HCT116 (cell line): ENCODE results near the gene ACSL3. TPM values are rescaled to one million over a fixed set of nuclear protein-coding genes. Genes with fewer than 3 reads are reported as not detected.

Source experiments
- ATAC-seq: fragments of 200-7000 bp; cut with Tn5 transposase; 2 replicates; pipeline ENCODE4 v1.9.1; 2020; ENCODE audit warnings: mild to moderate bottlenecking, moderate library complexity
- BruUV-seq: library from RNA; stranded (reverse); fragments of 400-500 nt; replicated peaks from 2 replicates; lab custom pipeline; 2021; lab: Mats Ljungman, UMichigan
- CTCF ChIA-PET: fragments of 300-600 bp; sonication (Branson Sonifier 250); formaldehyde crosslinking; loops from one replicate; lab custom pipeline; 2021; ENCODE audit warnings: antibody characterized with exemption; lab: Charles Lee
- POLR2A ChIA-PET: fragments of 300-600, 350-600 bp; sonication (Branson Sonifier 250); formaldehyde crosslinking; loops from one replicate; lab custom pipeline; 2021; ENCODE audit warnings: antibody characterized with exemption; lab: Charles Lee
- RAD21 ChIA-PET, 2 experiments: fragments of 300-600 bp; sonication (Branson Sonifier 250); formaldehyde crosslinking; loops; one replicate each; lab custom pipeline; 2023; ENCODE audit warnings: low total read pairs in 2 of 2; ENCODE audit not compliant: uncharacterized antibody in 2 of 2, unreplicated experiment in 2 of 2, low non-redundant PET in 1 of 2; lab: Charles Lee
- DNase-seq: peaks from one replicate; pipeline ENCODE4 v3.0.0-alpha.2; 2010; ENCODE audit warnings: low read depth, low spot score
- H2AFZ ChIP-seq: fragments of 200-600 bp; shearing (Covaris generic), sonication (generic); 2 replicates; pipeline ENCODE4 v1.6.1; 2017; ENCODE audit warnings: low read depth, mixed run types, mixed read lengths, antibody characterized with exemption, low read length; ENCODE audit not compliant: poor library complexity, severe bottlenecking
- H3K27ac ChIP-seq: 2 replicates; pipeline ENCODE4 v1.5.1; 2012; ENCODE audit warnings: low read depth, low read length
- H3K27me3 ChIP-seq: fragments of 200-600 bp; sonication (generic); 2 replicates; pipeline ENCODE4 v1.6.1; 2016; ENCODE audit warnings: mixed run types, low read length, mixed read lengths; ENCODE audit not compliant: insufficient read depth
- H3K36me3 ChIP-seq, 2 experiments: fragments of 200-500 bp in 1 of 2; fragments of 200-600 bp in 1 of 2; sonication (Bioruptor generic) in 1 of 2; sonication (generic) in 1 of 2; 2 replicates each; pipeline versions ENCODE4 v1.5.1 to v1.6.1; 2014 to 2016; ENCODE audit warnings: low read length in 2 of 2, inconsistent platforms in 1 of 2, mixed read lengths in 1 of 2, mixed run types in 1 of 2; ENCODE audit not compliant: insufficient read depth in 2 of 2, control insufficient read depth in 1 of 2
- H3K4me1 ChIP-seq, 2 experiments: fragments of 200-600 bp in 1 of 2; sonication (generic) in 1 of 2; 2 replicates each; pipeline versions ENCODE4 v1.5.1 to v1.6.1; 2012 to 2017; ENCODE audit warnings: low read length in 2 of 2, inconsistent platforms in 1 of 2, mild to moderate bottlenecking in 1 of 2, mixed read lengths in 1 of 2, mixed run types in 1 of 2, moderate library complexity in 1 of 2; ENCODE audit not compliant: insufficient read depth in 2 of 2, control insufficient read depth in 1 of 2
- H3K4me2 ChIP-seq: fragments of 200-600 bp; sonication (generic); 2 replicates; pipeline ENCODE4 v1.6.1; 2017; ENCODE audit warnings: mixed run types, low read length, mixed read lengths
- H3K4me3 ChIP-seq, 2 experiments: fragments of 200-600 bp in 1 of 2; sonication (generic) in 1 of 2; replicated peaks in 1 of 2; 2 replicates each; pipeline ENCODE4 v1.5.1; 2011 to 2016; ENCODE audit warnings: low read length in 2 of 2, control low read depth in 1 of 2, low read depth in 1 of 2, mild to moderate bottlenecking in 1 of 2, mixed read lengths in 1 of 2, mixed run types in 1 of 2
- H3K79me2 ChIP-seq: fragments of 200-600 bp; sonication (generic); 2 replicates; pipeline ENCODE4 v1.6.1; 2017; ENCODE audit warnings: mild to moderate bottlenecking, mixed run types, low read length, moderate library complexity, mixed read lengths; ENCODE audit not compliant: insufficient read depth
- H3K9ac ChIP-seq: fragments of 200-600 bp; sonication (generic); 2 replicates; pipeline ENCODE4 v1.6.1; 2016; ENCODE audit warnings: low read length, mixed read lengths
- H3K9me2 ChIP-seq: fragments of 200-600 bp; sonication (generic), shearing (Covaris generic); 2 replicates; pipeline ENCODE4 v1.6.1; 2017; ENCODE audit warnings: mixed run types, mild to moderate bottlenecking, moderate library complexity; ENCODE audit not compliant: insufficient read depth
- H3K9me3 ChIP-seq, 2 experiments: fragments of 200-500 bp in 1 of 2; fragments of 200-600 bp in 1 of 2; sonication (Bioruptor generic) in 1 of 2; sonication (generic) in 1 of 2; 2 replicates each; pipeline ENCODE4 v1.6.1; 2014 to 2017; ENCODE audit warnings: low read length in 2 of 2, mixed read lengths in 2 of 2, inconsistent platforms in 1 of 2, low read depth in 1 of 2, mild to moderate bottlenecking in 1 of 2, mixed run types in 1 of 2, moderate library complexity in 1 of 2; ENCODE audit not compliant: control insufficient read depth in 1 of 2, insufficient read depth in 1 of 2
- H4K20me1 ChIP-seq: fragments of 200-600 bp; sonication (generic), shearing (Covaris generic); 2 replicates; pipeline ENCODE4 v1.6.1; 2017; ENCODE audit warnings: mixed run types, mild to moderate bottlenecking, moderate library complexity; ENCODE audit not compliant: insufficient read depth
- ATF3 ChIP-seq: IDR thresholded peaks from 2 replicates; pipeline ENCODE4 v1.6.1; 2012
- CEBPB ChIP-seq: IDR thresholded peaks from 2 replicates; pipeline ENCODE4 v1.6.1; 2012; ENCODE audit warnings: low read depth
- EGR1 ChIP-seq: IDR thresholded peaks from 2 replicates; pipeline ENCODE4 v1.6.1; 2012; ENCODE audit warnings: low read depth
- JUND ChIP-seq: IDR thresholded peaks from 2 replicates; pipeline ENCODE4 v1.6.1; 2012
- REST ChIP-seq: IDR thresholded peaks from 2 replicates; pipeline ENCODE4 v1.6.1; 2012; ENCODE audit warnings: low read depth
- SIN3A ChIP-seq: IDR thresholded peaks from 2 replicates; pipeline ENCODE4 v1.6.1; 2012; ENCODE audit warnings: low read depth
- SP1 ChIP-seq: IDR thresholded peaks from 2 replicates; pipeline ENCODE4 v1.6.1; 2012; ENCODE audit warnings: low read depth
- SRF ChIP-seq: IDR thresholded peaks from 2 replicates; pipeline ENCODE4 v1.6.1; 2012; ENCODE audit warnings: low read depth
- TCF7L2 ChIP-seq: IDR thresholded peaks from 2 replicates; pipeline ENCODE4 v1.7.0; 2011; ENCODE audit warnings: borderline replicate concordance, inconsistent platforms; ENCODE audit not compliant: insufficient read depth, insufficient read length; ENCODE audit errors: extremely low read depth
- YY1 ChIP-seq: IDR thresholded peaks from 2 replicates; pipeline ENCODE4 v1.6.1; 2011; ENCODE audit warnings: low read length, low read depth, moderate library complexity, mild to moderate bottlenecking; ENCODE audit not compliant: insufficient replicate concordance; ENCODE audit errors: extremely low read depth
- ZBTB33 ChIP-seq: IDR thresholded peaks from 2 replicates; pipeline ENCODE4 v1.6.1; 2011; ENCODE audit warnings: mild to moderate bottlenecking, low read length, moderate library complexity; ENCODE audit not compliant: insufficient replicate concordance; ENCODE audit errors: extremely low read depth
- ZFX ChIP-seq: fragments of 450-650 bp; IDR thresholded peaks from 2 replicates; pipeline ENCODE4 v1.6.1; 2017
- ZNF274 ChIP-seq: fragments of 200-500 bp; sonication (Bioruptor generic); IDR thresholded peaks from 2 replicates; pipeline ENCODE4 v1.6.1; 2014; ENCODE audit warnings: mild to moderate bottlenecking, low read depth, low read length, inconsistent platforms
- intact Hi-C: fragments of 100-400 bp; cut with micrococcal nuclease; formaldehyde crosslinking; loops from 2 replicates; pipeline ENCODE4 v1.10.0; 2022
- total RNA-seq: library from RNA; stranded (reverse); gene quantifications from one replicate; pipeline ENCODE4 v1.2.1, GENCODE V29; 2021; ENCODE audit not compliant: unreplicated experiment

The ACSL3 gene
- total RNA-seq, 1 experiment from 2014 or later: 142 TPM

- no peak overlapping the region for H3K4me2 ChIP-seq
- ChIA-PET RAD21 (no interaction called here), CTCF (no interaction called here), POLR2A (no interaction called here)
- intact Hi-C loops: no loop called here
- no peak for DNase-seq
- H3K36me3 ChIP-seq: no peaks in the 10 kb centered on the region
- H3K27me3 ChIP-seq: no peaks in the 10 kb centered on the region
- no peak overlapping the region for H2AFZ ChIP-seq
- no peaks in the 10 kb centered on the region for H3K79me2 ChIP-seq
- ATAC-seq: no peak
- H3K27ac ChIP-seq: no peak overlapping the region
- H3K9me3 ChIP-seq: no peaks in the 10 kb centered on the region
- no peaks in the 10 kb centered on the region for H3K4me1 ChIP-seq
- no peak overlapping the region for H3K4me3 ChIP-seq
- no peaks in the 10 kb centered on the region for H3K9me2 ChIP-seq
- H4K20me1 ChIP-seq: no peaks in the 10 kb centered on the region
- BruUV-seq: no TSS peak
- no peak overlapping the region for H3K9ac ChIP-seq
- TF ChIP-seq ZFX (no peak), JUND (no peak), TCF7L2 (no peak), EGR1 (no peak), SRF (no peak), SP1 (no peak), YY1 (no peak), ATF3 (no peak), ZNF274 (no peak), SIN3A (no peak), REST (no peak), ZBTB33 (no peak), CEBPB (no peak)
Measured at GRCh38 chr2:222819722-222820333, 41.0 kb upstream of the ACSL3 start.
